ENCODE measurements around the gene SLC16A7. TPM values are rescaled to one million over a fixed set of nuclear protein-coding genes. Genes with fewer than 3 reads are reported as not detected.
"Not testable (repeated sequence)": the region's sequence is repeated elsewhere in the genome, so short reads cannot be mapped to it uniquely, and the experiment has no call there.

SLC16A7 gene
- total RNA-seq, 4 donors from 2014 or later, result 0.80 to 29.9 (median 12.3) TPM

DNA sequence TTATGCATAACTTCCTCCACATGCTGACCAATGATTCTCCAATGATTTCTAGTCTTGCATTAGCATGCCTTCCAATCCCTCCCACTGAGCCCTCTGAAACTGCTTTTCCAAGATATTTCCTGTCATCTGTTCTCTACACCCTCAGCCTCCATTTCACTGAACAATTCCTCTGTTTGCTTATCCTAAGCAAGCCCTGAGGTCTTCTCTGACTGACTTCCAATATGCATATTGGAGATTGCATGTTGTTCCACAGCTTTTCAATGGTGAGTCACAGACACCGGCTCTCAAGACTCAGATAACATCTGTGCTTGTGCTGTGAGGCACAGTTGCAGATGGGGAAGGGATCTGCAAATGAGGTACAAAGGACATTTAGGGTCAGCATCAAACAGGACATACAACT, 141.0 kb downstream of the SLC16A7 start:
- 30 to 38% methylated on average over 1 of the region's 1 CpG for WGBS, 2 donors (ENCODE audit: low coverage in 1 of 2)
- Histone ChIP-seq H3K9me3 (no peaks in the 10 kb centered on the region), H3K4me3 (no peak overlapping the region), H3K27ac (no peak overlapping the region), H3K4me1 (peaks cover 0 to 3% (median 0%) of the 10 kb centered on the region in 4 donors), H3K27me3 (no peaks in the 10 kb centered on the region), H3K36me3 (no peaks in the 10 kb centered on the region)
- TF ChIP-seq POLR2A (IDR thresholded peaks at IDR 0.05) (no peak), POLR2AphosphoS5 (IDR thresholded peaks at IDR 0.05) (no peak), CTCF (IDR thresholded peaks at IDR 0.05) (no peak), EP300 (IDR thresholded peaks at IDR 0.05; ENCODE audit: low read depth) (no peak)
- intact Hi-C loops (cut with DNase I; ENCODE audit: low total_unique reads) (no loop called here), in situ Hi-C loops (cut with MboI; ENCODE audit: low pct_ligation_motif_present in 1 of 4, low pct_unique_long_range_greater_than_20kb in 1 of 4, low sequenced_read_pairs in 3 of 4) (no loop called here)
- no peak for DNase-seq

GRCh38 chr12:59737725-59738463, 142.1 kb downstream of the SLC16A7 start:
- no peaks in the 10 kb centered on the region for H3K9me3 ChIP-seq
- DNase-seq, result no peak
- no peak overlapping the region for H3K27ac ChIP-seq
- in situ Hi-C loops (cut with MboI; ENCODE audit: low pct_ligation_motif_present in 1 of 4, low pct_unique_long_range_greater_than_20kb in 1 of 4, low sequenced_read_pairs in 3 of 4), result no loop called here
- 72 to 80% methylated on average over 3 of the region's 3 CpGs for WGBS, 2 donors (ENCODE audit: low coverage in 1 of 2)
- H3K36me3 ChIP-seq, result no peaks in the 10 kb centered on the region
- H3K4me1 ChIP-seq, result peaks cover 0 to 3% (median 0%) of the 10 kb centered on the region in 4 donors
- no peak overlapping the region for H3K4me3 ChIP-seq
- intact Hi-C loops (cut with DNase I; ENCODE audit: low total_unique reads), result no loop called here
- no peaks in the 10 kb centered on the region for H3K27me3 ChIP-seq
- TF ChIP-seq EP300 (IDR thresholded peaks at IDR 0.05; ENCODE audit: low read depth), result no peak
- TF ChIP-seq CTCF (IDR thresholded peaks at IDR 0.05), result no peak
- no peak for TF ChIP-seq POLR2A (IDR thresholded peaks at IDR 0.05)
- TF ChIP-seq POLR2AphosphoS5 (IDR thresholded peaks at IDR 0.05), result no peak

GRCh38 chr12:59742841-59743240, 147.0 kb downstream of the SLC16A7 start:
- in situ Hi-C loops (cut with MboI; ENCODE audit: low pct_ligation_motif_present in 1 of 4, low pct_unique_long_range_greater_than_20kb in 1 of 4, low sequenced_read_pairs in 3 of 4) (no loop called here), intact Hi-C loops (cut with DNase I; ENCODE audit: low total_unique reads) (no loop called here)
- Histone ChIP-seq H3K4me3 (no peak overlapping the region), H3K4me1 (no peaks in the 10 kb centered on the region), H3K9me3 (no peaks in the 10 kb centered on the region), H3K27me3 (no peaks in the 10 kb centered on the region), H3K27ac (no peak overlapping the region), H3K36me3 (no peaks in the 10 kb centered on the region)
- TF ChIP-seq CTCF (IDR thresholded peaks at IDR 0.05) (no peak), EP300 (IDR thresholded peaks at IDR 0.05; ENCODE audit: low read depth) (no peak), POLR2A (IDR thresholded peaks at IDR 0.05) (no peak), POLR2AphosphoS5 (IDR thresholded peaks at IDR 0.05) (no peak)
- 76 to 80% methylated on average over 1 of the region's 1 CpG for WGBS, 2 donors (ENCODE audit: low coverage in 1 of 2)
- no peak for DNase-seq

GRCh38 chr12:59744564-59744963, 148.7 kb downstream of the SLC16A7 start:
- Histone ChIP-seq H3K4me3 (no peak overlapping the region), H3K9me3 (peaks cover 0 to 3% of the 10 kb centered on the region in 2 donors), H3K27ac (no peak overlapping the region), H3K27me3 (no peaks in the 10 kb centered on the region), H3K36me3 (no peaks in the 10 kb centered on the region), H3K4me1 (no peaks in the 10 kb centered on the region)
- in situ Hi-C loops (cut with MboI; ENCODE audit: low pct_ligation_motif_present in 1 of 4, low pct_unique_long_range_greater_than_20kb in 1 of 4, low sequenced_read_pairs in 3 of 4), result no loop called here
- 87% methylated on average over 8 of the region's 8 CpGs; no CpG with 5 or more reads in 1 of the 2 donors for WGBS, 2 donors (ENCODE audit: low coverage in 1 of 2)
- intact Hi-C loops (cut with DNase I; ENCODE audit: low total_unique reads), result no loop called here
- DNase-seq, result no peak
- TF ChIP-seq CTCF (IDR thresholded peaks at IDR 0.05) (no peak), EP300 (IDR thresholded peaks at IDR 0.05; ENCODE audit: low read depth) (no peak), POLR2AphosphoS5 (IDR thresholded peaks at IDR 0.05) (no peak), POLR2A (IDR thresholded peaks at IDR 0.05) (no peak)

GRCh38 chr12:59751091-59751490, 155.3 kb downstream of the SLC16A7 start:
- 94 to 100% methylated on average over 2 to 19 of the region's 19 CpGs for WGBS, 2 donors (ENCODE audit: low coverage in 1 of 2)
- H3K27ac ChIP-seq; H3K36me3 ChIP-seq; H3K4me1 ChIP-seq; H3K27me3 ChIP-seq; H3K9me3 ChIP-seq; H3K4me3 ChIP-seq; intact Hi-C loops (cut with DNase I; ENCODE audit: low total_unique reads); DNase-seq; in situ Hi-C loops (cut with MboI; ENCODE audit: low pct_ligation_motif_present in 1 of 4, low pct_unique_long_range_greater_than_20kb in 1 of 4, low sequenced_read_pairs in 3 of 4): not testable (repeated sequence)
